HG02981 (cell line): ENCODE results near the gene AKAP3.

Experiments
- ATAC-seq: cut with Tn5 transposase; IDR thresholded peaks from one replicate; pipeline ENCODE4 v1.9.1; 2021; ENCODE audit warnings: mild to moderate bottlenecking, moderate library complexity; ENCODE audit not compliant: unreplicated experiment

AKAP3 gene

DNA sequence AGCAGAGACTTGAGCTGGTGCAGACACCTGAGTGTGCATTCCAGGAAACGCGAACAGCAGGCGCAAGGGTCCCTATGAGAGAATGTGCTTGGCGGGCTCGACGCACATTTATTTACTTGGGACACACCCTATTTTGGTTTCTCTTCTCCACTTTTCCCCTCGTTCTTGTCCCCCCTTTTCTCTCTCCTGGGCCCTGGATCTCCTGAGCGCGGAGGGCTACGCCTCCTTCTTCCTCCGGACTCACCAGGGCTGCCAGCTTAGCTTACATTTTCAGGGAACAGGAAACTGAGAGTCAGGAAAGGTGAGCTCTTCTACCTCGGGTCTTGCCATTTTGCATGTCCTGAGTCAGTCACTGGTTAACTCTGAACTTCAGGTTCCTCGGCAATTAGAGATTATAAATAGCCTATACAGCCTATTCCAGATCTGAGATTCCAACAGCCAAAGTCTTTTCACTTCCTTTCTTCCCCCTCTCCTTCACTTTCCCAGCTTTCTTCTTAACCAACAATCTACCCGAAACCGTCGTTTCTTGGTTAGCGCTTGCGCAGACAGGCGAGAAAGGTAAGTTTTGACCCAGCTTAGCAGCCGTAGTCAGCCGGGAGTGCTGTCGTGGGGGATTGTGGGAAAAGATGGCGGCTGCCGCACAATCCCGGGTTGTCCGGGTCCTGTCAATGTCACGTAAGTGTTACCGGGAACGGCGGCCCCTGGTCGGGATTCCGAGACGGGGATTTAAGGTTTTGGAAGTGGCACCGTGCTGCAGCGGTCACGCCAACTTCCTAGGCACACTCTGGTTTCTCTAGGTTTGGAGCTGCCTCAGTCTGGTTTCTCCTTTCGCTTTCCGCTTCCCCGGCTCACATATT lies at the start of gene AKAP3, which contains the start of gene NDUFA9:
AKAP3 (minus strand) TSS at position 551 of the 857 bp plus-strand sequence. CDS start 10,855 bp downstream, outside the sequence.
NDUFA9 (plus strand) TSS at position 614 of the 857 bp plus-strand sequence; CDS start at position 627, 13 bp downstream.
- peak; percentile 72 for ATAC-seq

DNA sequence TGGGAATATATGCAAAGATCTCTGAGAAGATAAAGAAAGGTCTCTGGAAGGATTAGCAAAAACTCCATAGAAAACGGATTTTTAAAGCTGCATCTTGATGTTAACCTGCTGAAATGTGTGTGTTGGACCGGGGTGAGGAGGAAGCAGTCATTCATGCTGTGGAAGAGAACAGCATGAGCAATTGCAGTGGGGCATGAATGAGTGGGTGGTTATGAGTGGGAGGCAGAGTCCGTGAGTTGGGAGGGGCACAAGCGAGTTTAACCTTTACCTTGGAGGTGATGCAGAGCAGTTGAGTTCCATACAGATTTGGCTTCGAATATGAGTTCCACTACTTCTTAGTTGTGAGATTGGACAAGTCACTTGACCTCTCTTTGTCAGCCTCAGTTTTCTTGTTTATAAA lies 41.9 kb upstream of the AKAP3 start:
- no peak for ATAC-seq

DNA sequence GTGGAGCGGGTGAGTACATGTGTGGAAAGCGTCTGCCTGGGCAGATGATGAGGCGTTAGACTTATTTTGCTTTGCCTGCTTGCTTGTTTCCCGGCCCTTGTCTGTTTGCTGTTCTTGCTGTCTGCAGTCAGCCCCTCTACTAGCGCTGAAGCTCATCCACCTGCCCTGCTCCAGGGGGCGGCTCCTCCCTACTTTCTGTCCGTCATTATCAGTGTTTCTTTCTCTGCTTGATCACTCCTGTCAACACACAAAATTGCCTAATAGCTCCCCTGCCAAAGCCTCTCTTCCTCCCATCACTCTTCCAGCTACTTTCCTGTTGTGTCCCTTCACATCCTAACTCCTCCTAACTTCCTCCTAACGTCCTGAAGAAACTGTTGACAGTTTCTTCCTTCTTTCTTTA lies 36.5 kb upstream of the AKAP3 start:
- no peak for ATAC-seq

DNA sequence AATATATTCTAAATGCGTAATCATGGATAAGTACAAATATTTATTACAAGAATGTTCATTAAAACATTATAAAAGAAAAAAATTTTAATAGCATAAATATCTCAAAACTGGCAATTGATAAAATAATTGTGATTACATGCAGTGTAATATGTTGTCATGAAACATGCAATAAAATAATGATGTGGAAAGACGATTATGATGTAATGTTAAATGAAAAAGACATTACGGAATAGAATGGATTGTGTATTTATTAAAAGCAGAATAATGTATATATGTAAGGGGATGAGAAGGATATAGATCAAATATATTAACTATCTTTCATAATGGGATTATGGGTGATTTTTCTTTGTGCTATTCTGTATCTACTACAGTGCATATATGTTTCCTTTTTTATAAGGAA lies 32.9 kb upstream of the AKAP3 start:
- no peak for ATAC-seq

DNA sequence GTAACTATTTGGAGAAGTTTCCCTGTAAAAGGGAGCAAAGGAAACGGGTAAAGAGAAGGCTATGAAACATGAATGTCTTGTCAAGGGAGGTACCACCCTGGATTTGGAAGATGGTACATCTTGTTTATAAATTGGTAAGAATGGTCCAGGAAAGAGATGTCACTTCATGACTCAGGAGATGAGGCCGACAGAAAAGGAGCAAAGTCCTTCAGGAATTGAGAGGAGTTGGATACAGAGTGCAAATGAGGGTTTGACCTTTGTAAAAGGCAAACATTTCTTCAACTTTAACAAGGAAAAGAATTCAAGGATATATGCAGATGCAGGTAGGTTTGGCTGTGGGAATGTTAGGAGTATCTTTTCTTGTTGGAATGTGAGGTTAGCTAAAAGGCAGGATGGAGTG lies 30.9 kb upstream of the AKAP3 start:
- ATAC-seq, result no peak

DNA sequence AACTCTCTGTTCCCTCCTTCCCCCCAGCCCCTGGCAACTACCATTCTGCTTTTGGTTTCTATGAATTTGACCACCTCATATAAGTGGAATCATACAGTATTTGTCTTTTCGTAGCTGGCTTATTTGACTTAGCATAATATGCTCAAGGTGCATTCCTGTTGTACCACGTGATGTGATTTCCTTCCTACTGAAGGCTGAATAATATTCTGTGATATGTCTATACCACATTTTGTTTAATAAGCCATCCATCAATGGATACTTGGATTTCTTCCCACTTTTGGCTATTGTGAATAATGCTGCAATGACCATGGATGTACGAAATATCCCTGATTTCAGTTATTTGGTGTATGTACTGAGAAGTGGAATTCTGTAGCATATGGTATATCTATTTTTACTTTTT lies 16.4 kb upstream of the AKAP3 start:
- ATAC-seq, result no peak

DNA sequence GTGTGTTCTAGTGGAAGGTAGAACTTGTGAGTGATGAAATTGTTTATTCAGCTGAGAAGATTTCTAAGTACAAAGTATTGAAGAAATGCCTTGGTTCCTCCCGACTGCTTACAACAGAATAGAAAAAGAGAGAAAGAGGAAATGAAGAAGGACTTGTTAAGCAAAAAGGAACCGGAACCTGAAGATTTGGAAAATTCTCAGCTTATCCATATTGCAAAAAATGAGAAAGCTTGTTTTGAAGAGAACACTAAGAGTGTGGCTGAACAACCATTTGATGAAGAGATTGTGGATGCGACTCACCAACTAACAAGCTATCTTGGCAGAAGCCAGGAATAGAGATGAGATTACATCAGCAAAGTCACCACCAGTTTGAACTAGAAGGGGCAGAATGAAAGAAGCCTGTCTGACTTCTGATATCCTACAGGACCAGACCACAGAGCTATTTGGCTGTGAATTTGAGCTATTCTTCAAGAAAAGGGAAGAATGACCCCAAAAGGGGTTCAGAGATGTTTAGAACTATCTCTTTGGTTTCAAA lies 15.2 kb upstream of the AKAP3 start:
- ATAC-seq, result no peak

DNA sequence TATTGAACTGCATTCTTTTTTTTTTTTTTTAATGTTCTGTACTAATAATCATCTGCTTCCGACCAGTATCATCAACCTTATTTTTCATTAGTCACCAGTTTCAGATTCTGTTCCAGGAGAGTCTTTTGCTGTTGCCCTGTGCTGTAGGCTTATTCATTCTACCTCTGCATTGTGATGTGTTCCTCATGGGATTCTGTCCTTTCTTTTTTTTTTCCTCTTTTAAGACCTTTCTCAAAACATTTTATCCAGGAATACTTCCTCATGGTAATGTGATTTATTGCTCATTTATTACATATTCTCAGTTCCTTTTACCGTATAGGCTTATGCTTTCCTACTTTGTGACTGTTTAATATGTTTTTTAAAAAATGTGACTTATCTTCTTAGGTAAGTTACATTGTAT lies 4.8 kb upstream of the AKAP3 start:
- no peak for ATAC-seq

DNA sequence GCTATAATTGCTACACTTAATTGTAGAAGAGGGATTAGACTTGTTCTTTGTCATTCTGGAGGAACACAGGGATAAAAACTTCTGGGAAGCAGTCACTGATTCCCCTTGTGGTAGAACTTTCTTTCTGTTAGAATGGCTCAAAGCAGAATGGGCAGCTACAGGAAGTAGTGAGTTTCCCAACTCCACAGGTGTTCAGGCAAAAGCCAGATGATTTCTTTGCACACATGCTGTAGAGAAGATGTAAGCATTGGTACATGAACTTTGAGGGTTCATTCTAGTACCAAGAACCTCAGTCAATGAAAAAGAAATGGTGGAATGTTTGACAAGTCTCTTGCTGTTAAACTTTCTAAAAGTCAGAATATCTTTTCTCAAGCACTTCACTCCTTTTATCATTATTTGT lies 4.4 kb upstream of the AKAP3 start:
- no peak for ATAC-seq

DNA sequence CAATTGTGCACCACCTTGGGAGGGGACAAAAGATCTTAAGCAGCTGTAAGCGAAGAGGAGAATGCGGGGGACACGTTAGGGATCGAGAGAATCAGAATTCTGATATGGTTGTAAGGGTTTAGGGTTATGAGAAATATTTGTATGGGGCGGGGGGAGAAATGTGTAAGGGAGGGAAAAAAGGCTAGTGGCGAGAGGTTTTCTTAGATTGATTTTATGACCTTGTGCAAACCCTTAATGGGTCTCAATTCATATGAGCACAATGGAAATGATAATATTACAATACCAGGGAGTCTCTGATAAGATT lies 459 bp upstream of the AKAP3 start:
- no peak for ATAC-seq

DNA sequence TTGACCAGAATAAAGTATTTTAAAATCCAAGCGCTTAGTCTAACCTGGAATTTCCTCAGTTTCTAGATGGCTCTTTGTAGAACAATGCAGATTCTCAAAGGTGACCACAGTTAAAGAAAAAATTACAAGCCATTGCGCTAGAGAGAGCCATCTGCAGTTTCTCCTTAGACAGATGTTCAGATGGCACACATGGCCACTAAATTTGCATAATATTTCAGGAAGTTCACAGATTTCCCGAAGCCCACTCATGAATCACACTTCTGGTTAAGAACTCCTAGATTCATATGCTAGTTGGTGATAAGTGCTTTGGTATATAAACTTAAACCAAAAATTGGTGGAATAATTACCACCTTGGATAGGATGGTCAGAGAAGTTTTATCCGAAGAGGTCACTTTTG lies 749 bp downstream of the AKAP3 start:
- ATAC-seq, result peak; percentile 38

DNA sequence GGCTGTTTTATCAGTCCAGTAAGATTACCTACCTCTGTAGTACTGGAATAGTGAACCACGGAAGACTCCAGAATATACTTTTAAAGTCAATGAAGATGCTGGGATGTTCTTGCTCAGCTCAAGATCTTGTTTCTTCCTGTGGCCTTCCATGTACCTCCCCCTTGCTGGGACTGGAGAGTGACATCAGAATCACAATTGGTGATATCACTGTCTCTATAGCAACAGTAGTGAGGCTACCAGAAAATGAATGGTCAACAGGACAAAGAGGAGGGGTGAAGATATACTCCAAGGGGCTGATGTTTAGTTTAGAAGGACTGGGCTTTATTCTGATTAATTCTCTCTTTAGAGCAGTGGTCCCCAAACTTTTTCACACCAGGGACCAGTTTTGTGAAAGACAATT lies 3.8 kb downstream of the AKAP3 start:
- ATAC-seq, result no peak

DNA sequence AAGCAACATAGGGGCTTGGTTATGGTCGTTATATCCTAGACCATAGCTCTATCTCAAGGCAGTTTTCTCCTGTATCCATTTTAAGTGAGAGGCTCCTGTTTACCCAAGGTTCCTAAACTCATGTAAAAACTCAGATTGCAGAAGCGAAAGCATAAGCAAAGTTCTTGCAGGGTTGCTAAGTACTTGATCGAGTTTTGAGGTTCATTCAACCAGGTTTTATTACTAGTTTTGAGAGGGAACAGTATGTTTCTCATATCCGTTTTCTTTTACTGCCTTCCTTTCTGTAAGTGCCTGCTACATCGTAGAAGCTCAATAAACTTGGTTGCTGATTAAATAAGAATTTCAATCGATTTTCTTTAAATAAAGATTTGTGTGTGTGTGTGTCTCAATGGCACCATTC lies 5.1 kb downstream of the AKAP3 start:
- no peak for ATAC-seq

DNA sequence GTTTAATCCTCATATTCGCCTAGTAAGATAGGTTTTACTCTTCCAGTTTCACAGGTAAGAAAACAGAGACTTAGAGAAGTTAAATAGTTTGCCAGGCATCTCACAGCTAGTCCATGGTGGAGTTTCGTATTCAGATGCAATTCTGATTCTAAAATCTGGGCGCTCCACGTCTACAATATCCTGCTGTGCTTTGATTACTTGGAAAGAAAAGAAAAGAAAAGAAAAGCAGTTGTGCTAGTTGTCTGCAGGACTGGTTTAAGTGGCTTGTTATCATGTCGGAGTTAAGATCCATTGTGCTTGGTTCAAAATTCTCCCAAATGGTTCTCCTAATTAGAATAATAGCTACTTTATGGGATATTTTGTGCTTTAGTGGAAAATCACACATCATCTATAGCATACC lies 18.6 kb downstream of the AKAP3 start:
- no peak for ATAC-seq

DNA sequence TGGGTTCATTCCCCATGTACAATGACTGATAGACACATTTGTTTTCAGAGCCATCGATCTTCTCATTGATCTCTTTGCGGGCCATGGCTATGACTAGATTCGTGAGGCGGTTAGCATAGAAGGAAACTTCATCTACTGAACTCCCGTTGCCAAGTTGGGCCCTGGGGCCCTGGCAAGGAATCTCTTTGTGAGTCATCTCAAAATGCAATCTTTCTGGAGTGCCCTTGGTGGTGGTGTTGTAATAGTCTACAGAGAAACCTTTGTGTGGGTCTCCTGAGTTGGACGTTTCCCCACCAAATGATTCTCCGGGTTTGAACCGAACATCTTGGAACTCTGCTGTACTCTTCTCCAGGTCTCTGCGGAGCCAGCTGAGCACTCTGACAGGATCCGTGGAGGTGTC lies 20.4 kb downstream of the AKAP3 start:
- ATAC-seq, result no peak

DNA sequence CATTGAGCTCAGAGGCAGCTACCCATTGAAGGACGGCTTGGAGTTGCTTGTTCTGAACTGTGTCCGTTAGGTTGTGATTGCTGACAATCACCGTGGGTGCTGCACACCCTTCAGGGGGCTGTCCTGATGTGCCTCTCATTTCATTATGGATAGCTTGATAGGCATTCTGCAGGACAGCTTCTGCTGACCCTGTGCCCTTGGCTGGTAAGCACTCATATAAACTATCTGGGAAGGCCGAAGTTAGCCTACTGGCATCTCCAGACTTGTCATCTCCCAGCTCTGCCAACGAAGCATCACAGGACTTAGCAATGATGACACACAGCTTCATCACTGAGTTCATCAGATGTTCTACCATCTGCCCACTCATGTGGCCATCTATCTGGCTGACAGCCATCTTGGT lies 22.3 kb downstream of the AKAP3 start:
- no peak for ATAC-seq

DNA sequence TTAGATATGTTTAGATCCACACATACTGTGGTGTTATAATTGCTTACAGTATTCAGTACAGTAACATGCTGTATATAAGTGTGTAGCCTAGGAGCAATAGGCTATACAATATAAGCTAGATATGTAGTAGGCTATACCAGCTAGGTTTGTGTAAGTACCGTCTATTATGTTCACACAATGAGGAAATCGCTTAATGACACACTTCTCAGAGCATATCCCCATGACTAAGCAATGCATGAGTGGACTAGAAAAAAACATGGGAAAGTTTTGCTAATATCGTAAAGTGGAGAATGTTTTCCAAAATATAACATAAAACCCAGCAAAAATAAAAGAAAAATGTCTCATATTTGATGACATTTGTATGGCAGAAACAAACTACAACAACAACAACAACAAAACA lies 27.3 kb downstream of the AKAP3 start:
- ATAC-seq, result no peak

DNA sequence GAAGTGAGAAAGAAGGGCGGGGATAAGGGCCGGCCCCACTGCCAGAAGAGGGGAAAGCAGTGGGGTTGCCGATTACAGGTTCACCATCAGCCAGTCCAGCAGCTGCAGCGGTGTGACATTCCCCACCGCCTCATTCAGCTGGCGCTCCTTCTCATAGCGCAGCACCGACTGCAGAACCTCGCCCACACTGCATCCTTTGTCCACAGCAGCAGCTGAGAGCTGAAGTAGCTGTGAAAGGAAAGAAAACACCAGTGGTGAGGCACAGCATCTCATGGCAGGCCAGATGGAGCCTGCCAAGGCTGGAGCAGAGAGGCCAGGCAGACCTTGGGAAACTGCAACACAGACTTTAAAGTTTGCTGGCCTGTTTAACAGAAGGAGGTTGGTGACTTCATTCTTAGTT lies 33.2 kb downstream of the AKAP3 start:
- ATAC-seq, result no peak

DNA sequence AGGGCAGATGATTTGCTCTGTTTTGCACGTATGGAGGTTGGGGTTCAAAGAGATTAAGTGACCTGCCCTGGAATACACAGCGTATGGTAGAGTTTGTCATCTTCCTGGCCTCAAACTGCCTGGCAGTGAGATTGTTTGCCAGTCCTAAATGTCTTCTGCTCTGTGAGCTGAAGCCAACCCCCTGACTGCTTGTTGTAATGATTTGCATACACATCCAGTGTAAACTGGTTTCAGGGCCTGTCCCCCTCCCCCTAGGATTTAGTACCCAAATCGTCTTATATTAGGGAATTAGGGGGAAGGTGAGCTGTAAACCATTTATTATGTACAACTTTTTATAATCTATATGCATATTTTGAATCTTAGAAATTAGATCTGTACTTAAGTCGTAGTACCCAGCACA lies 38.4 kb downstream of the AKAP3 start:
- no peak for ATAC-seq

DNA sequence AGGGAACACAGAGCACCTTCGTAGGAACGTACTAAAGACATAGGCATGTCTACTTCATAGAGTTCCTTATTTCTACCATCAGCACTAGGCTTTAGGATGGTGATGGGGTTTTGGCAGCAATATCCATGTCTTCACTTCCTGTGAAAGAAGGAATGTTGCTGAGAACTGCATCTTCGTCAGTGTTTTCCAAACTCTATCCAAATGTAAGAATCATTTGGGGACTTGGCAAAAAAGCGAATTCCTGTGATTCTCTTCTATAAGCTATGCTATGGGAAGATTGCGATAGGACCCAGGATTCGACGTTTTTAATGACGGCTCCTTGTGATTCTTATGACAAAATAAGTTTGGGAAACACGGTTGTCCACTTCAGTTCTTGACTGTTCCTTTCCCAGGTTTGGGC lies 39.8 kb downstream of the AKAP3 start:
- no peak for ATAC-seq

DNA sequence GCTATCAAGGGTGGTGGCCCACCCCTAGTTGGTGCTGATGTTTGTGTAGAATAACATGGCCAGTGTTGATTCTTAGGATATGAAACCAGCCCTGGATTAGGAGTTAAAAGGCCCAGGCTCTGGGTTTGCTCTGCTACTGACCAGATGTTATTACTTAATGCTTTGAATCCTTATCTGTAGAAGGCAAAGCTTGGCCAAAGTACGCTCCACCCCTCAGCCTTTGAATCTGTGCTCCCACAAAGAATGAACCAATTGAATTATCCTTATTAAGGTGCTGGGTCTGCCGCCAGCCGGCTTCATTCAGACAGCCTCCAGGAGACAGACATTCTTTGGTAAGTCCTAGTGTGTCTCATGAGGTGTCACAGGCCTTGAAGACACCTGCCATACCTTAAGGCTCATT lies 41.8 kb downstream of the AKAP3 start:
- no peak for ATAC-seq

DNA sequence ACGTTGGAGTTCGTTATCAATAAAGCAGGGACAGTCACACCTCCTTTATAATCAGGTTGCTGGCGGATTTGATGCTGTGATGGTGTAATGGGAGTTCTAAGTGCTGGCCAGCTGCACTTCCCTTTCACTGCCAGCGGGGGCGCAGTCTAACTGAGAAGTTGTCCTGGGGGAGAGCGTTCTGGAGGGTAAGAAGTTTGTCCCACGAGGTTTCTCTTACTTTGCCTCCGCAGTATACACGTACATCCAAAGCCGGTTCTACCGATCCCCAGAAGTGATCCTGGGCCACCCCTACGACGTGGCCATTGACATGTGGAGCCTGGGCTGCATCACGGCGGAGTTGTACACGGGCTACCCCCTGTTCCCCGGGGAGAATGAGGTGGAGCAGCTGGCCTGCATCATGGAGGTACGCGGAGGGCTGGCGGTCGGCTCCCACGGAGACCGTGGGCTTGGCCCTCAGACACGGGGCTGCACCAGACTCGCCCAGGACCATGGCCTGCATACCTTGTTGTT lies 44.1 kb downstream of the AKAP3 start:
- ATAC-seq, result peak; percentile 90

DNA sequence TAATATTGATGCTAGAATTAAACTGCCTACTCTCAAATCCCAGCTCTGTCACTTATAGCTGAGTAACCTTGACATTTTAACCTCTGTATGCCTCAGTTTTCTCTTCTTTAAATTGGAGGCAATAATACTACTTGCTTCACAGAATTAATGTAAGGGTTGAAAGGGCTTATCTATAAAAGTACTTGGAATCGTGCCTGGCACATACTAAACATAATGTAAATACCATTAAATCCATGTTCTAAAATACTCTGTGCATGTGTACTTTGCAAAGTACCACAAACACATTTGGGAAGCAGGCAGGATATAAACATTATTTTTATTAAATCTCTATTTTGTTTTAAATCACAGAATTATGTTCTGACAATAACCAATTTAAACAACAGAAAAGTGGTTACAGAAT lies 44.9 kb downstream of the AKAP3 start:
- ATAC-seq, result no peak
